NCI-H82 (cell line): ENCODE data around the gene C14orf119.

ENCODE experiments used
- DNase-seq: peaks from one replicate; lab custom pipeline; 2025; lab: John Stamatoyannopoulos, UW

Gene C14orf119, protein sequence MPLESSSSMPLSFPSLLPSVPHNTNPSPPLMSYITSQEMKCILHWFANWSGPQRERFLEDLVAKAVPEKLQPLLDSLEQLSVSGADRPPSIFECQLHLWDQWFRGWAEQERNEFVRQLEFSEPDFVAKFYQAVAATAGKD

GRCh38 chr14:23095196-23096108 is at the start of gene C14orf119:
C14orf119 (plus strand) TSS chr14:23095505; CDS start chr14:23097659, 2,154 bp downstream.
- DNase-seq = no peak

DNA sequence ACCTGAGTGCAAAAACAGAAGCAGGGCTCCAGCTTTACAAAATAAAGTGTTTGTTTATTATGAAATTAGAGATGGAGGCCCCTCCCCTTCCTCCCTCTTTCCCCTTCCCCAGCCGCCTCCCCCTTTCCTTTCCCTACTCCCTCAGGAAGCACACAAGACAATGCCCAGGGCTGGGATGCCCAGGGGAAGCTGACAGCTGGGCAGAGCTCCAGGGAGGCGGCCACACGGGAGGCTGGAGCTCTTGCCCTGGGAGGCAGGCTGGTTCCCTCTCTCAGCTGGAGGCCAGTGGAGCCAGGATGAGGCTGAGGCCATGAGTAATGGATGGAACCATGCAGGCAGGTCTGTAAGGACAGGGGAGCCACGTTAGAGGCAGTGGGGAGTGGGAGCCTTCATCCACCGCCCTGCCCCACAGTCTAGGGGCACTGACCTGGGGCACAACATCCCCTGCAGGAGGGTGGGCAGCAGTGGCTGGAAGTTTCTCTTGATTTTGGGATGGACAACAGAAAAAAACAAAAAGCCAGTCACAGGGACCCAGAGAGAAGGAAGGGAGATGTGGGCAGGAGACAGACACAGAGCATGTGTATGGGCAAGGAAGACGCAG is 48.2 kb upstream of the C14orf119 start:
- no peak for DNase-seq

- DNase-seq = no peak
Measured at GRCh38 chr14:23047751-23048693, 47.3 kb upstream of the C14orf119 start.

GRCh38 chr14:23049011-23049410 is 46.3 kb upstream of the C14orf119 start:
- no peak for DNase-seq

- no peak for DNase-seq
Measured at GRCh38 chr14:23051141-23052057, 43.9 kb upstream of the C14orf119 start.

DNA sequence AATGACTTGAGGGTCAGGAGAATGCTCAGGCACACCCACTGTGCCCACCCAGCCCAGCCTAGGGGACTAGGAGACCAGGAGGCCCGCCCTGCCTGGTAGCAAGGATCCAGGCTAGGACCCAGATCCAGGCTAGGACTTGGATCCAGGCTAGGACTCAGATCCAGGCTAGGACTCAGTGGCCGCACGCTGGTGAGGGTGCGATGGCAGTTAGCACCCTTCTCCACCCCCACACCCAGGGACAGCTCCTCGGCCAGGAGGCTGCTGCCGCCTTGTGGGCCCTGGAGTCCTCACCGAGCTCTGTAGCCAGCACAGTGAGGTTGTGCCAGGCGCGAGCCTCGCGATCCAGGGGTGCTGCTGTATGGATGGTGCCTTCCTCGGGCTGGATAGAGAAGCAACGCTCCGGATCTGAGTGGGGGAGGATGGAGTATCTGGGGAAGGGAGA is 43.1 kb upstream of the C14orf119 start:
- no peak for DNase-seq

DNA sequence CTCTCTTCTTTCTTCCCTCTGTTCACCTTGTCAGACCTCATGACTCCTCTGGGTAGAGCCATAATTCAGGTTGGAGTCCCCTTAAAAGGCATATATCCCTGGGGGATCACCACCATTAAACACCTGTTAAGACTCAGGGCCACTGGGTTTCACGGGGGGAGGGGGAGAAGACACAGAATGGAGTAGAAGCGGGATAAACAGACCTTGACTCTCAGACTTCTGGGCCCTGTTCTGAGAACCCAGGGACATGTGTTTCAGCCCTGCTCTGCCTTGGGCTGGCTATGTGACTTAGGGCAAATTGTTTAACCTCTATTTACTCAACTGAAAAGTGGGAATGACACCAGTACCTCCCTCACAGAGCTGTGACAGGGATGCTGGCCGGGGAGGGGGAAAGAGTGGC is 42.6 kb upstream of the C14orf119 start:
- DNase-seq = no peak

GRCh38 chr14:23053426-23053825 is 41.9 kb upstream of the C14orf119 start:
- DNase-seq = no peak

- DNase-seq = no peak
Measured at GRCh38 chr14:23054000-23054811, 41.1 kb upstream of the C14orf119 start.

- no peak for DNase-seq
Measured at GRCh38 chr14:23055147-23055550, 40.2 kb upstream of the C14orf119 start.

GRCh38 chr14:23055621-23056144 is 39.6 kb upstream of the C14orf119 start:
- no peak for DNase-seq

DNA sequence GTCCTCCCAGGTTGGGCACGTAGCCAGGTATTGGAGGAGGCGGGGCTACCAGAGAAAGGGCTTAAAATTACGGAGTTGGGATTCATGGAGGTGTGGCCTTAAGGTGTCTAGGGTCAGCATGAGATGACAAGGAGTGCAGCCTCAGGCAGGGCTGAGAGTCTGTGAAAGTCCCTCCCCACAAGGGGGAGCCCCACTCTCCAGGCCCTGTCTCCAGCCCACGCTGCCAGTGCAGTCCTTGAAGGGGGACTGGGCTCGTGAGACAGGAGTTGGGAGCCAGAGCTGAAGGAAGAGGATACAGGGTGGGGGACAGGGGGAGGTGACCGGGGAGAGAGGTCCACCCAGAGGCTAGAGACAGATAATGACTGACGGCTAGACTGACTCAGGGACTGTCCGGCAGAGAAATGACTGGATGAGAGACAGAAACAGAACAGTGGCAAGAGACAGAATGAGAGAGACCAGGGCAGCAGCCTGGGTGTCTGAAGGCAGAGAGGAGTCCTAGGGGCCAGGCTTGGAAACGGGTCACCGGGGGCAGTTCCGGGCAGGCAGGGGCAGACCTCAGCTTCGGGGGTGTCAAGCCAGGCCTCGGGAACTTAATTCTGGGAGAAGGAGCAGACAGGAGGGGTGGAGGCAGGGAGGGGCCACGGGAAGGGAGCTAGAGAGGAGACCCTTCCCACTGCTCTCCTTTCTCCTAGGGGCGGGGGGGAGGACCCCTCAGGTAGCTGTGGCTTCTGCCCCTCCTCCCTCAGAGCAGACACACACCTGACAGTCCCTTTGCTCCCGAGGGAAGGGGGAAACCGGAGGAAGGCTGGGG is 39.0 kb upstream of the C14orf119 start:
- DNase-seq = no peak

- no peak for DNase-seq
Measured at GRCh38 chr14:23056956-23057756, 38.1 kb upstream of the C14orf119 start, which contains the start of gene CDH24. CDH24 (minus strand) TSS chr14:23057520; CDS start chr14:23055733, 1,787 bp downstream.

- no peak for DNase-seq
Measured at GRCh38 chr14:23057757-23058653, 37.3 kb upstream of the C14orf119 start.

DNA sequence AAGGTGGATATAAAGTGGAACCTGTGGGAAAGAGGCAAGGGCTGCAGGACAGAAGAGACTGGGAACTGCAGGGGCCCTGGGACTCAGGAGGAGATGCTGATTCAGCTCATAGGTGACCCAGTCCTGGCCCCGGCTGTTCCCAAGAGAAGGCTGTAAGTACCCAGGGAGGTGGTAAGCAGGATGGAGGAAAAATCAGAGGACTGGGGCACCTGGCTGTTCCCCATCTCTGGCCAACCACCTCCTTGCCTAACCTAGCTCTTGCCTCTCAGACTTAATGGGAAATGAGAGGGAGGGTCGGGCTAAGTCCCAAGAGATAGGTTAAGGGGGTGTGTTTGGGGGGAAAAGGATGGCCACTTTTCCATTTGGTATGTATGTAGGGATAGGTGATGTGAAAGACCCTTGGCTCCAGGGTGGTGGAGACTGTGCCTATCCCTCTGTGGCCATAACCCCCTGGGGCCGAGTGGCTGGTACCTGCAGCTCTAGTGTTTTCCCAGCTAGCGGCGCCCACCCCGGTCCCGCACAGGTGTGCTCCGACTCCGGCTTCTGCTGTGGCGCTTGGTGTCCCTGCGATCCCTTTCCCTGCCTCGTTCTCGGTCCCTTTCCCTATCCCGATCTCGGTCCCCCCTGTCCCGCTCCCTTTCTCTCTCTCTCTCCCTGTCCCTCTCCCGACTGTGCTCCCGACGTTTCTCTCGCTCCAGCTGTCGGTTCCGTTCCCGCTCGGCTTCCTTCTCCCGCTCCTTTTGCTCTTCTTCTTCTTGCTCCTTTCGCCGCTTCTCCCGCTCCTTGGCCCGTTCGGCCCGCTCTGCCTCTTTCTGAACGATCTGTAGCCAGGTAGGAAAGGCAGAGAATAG is 36.4 kb upstream of the C14orf119 start:
- no peak for DNase-seq
